GM10847 (cell line): ENCODE measurements around the gene ODC1.

Experiments used
- POLR2A ChIP-seq: IDR thresholded peaks from 2 replicates; pipeline ENCODE4 v1.6.1; 2011; ENCODE audit not compliant: insufficient read length; ENCODE audit errors: extremely low read depth

The ODC1 gene

DNA sequence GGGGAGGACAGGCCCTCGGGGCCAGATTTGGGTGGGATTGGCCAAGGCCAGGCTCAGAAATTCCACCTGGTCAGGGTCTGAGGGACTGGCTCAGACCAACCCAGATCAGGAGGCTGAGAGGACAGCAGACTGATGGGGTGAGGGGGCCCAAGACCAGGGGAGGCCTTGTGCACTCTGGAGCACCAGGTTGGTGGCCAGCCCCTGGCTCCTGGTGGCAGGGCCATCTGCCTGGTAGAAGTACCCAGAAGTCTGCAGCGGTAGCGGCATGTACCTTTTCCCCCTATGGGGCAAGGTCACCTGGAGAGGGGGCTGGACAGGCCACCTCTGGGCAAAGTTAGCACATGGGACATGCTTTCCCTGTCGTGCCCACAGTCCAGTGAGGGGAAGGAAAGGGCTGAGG lies 21.2 kb upstream of the ODC1 start:
- TF ChIP-seq POLR2A: no peak

DNA sequence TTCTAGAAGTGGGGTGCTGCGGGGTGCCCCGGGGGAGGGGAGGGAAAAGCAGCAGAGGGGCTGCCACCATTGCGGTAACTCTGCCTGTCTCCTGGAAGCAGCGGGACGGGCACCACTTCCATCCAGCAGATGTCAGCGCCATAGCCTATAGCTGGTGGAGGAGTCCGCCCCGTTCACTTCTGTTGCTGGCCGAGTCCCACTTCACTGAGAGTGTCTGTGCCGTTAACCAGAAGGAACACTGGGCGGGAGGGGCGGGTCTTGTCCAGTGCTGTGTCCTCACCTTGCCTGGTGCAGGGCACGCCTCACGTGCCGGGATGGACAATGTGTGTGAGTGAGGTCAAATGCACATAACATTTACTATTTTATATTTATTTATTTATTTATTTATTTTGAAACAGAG lies 19.3 kb upstream of the ODC1 start:
- no peak for TF ChIP-seq POLR2A

- no peak for TF ChIP-seq POLR2A
These were observed 18.7 kb upstream of the ODC1 start for GRCh38 chr2:10466801-10467200.

- TF ChIP-seq POLR2A: no peak
These were observed 17.8 kb upstream of the ODC1 start for GRCh38 chr2:10465910-10466309.

- no peak for TF ChIP-seq POLR2A
These were observed 14.3 kb upstream of the ODC1 start for GRCh38 chr2:10462178-10463083.

DNA sequence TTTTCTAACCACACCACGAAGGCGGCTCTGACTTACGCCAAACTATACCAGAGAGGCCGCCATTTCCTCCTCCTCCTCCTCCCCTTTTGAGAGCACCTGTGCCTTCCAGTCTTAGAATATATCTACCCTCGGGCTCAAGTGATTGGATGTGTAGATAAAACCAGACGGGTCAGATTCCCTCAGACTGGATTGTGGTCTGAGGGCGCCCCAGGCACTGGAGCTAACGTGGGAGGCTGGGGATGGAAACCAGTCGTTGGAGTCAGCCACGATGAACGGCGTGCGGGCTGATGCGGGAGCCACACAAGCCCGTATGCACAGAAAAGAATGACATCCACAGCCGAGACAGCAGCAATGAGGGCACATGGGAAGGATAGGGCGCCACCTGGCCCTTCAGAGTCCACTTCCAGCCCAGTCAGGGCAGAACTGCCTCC lies 12.3 kb upstream of the ODC1 start:
- no peak for TF ChIP-seq POLR2A

DNA sequence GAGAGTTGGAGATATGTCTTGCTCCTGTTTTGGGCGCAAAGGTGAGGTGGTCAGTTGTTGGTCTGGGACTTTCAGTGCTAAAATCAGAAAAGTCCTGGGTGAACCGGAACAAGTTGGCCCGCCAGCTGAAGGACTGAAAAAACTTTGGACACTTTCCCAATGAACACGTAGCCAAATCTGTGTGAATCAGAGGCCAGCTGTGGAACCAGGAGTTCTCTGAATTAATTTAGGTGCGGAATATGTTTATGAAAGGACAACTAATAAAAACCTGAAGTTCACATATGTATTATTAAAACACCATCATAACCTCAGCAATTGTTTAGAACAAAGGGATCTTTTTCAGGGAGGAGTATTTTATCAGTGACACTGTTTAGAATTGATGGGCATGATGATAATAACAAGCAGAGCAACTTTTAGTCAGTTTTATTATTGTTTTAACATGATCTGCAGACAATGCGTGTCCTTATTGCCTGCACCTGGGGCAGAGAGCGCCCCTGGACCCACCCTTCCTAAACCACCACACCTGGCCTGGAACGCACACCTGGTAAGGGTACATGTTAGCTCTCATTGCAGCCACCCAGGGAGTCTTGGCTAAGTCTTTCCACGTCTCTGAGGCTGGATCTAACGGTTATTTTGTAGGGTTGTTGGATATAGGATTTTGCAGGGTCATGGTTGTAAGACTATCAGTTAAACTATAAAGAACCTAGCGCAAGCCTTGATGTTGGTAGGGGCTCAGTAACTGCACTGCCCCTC lies 9.9 kb upstream of the ODC1 start:
- no peak for TF ChIP-seq POLR2A

GRCh38 chr2:10454505-10454904 lies 6.4 kb upstream of the ODC1 start:
- TF ChIP-seq POLR2A: no peak

DNA sequence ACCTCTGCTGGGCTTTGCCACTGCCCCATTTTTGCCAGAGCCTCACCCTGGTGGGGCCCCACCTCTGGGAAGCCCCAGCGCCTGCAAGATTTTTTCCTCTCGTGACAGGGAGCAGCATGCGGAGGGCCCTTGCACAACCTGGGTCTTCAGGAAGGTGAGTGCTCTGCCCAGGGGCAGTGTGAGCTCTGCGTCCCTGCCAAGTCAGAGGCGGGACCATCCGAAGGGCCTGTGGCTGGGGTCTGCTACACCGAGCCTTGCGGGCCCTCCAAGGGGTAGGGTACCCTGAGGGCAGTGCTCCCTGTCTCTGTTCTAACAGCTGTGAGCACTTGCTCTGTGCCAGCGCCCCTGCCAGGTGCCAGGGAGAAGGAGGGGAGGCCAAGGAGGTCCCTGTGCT lies 5.8 kb upstream of the ODC1 start:
- no peak for TF ChIP-seq POLR2A

- no peak for TF ChIP-seq POLR2A
These were observed 5.1 kb upstream of the ODC1 start for GRCh38 chr2:10452956-10453904.

DNA sequence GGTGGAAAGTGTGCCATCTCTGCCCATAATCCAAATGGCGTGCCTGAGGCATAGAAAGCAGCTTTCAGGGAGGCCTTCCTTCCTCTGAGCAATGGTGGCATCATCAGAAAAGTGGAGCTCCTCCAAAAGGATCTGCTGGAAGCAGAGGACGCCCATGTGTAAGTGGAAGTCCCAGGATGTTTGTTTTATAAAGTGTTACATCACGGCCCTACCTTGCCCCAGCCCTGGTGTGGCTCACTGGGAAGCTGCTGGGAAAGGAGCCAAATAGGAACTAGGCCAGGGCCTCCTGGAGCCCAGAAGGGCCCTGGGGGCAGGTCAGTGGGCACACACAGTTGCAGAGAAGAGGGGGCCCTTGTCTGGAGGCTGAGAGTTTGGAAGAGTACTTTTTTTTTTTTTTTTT lies 4.2 kb upstream of the ODC1 start:
- TF ChIP-seq POLR2A: no peak

DNA sequence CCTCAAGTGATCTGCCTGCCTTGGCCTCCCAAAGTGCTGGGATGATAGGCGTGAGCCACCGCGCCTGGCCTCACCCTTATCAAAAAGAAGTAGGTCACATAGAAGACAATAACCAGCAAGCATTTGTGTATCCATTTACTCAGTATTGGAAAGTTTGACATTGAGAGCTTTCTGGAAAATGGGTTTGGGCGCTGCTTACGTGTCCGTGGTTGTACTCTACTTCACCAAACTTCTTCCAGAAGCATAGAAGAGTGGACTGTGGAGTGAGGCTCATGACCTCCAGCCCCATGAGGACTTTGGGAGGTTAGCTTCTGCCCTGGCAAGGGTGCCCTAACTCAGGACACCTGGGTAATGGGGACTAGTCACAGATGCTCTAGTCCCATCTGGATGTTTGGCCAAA lies 3.7 kb upstream of the ODC1 start:
- TF ChIP-seq POLR2A: no peak

DNA sequence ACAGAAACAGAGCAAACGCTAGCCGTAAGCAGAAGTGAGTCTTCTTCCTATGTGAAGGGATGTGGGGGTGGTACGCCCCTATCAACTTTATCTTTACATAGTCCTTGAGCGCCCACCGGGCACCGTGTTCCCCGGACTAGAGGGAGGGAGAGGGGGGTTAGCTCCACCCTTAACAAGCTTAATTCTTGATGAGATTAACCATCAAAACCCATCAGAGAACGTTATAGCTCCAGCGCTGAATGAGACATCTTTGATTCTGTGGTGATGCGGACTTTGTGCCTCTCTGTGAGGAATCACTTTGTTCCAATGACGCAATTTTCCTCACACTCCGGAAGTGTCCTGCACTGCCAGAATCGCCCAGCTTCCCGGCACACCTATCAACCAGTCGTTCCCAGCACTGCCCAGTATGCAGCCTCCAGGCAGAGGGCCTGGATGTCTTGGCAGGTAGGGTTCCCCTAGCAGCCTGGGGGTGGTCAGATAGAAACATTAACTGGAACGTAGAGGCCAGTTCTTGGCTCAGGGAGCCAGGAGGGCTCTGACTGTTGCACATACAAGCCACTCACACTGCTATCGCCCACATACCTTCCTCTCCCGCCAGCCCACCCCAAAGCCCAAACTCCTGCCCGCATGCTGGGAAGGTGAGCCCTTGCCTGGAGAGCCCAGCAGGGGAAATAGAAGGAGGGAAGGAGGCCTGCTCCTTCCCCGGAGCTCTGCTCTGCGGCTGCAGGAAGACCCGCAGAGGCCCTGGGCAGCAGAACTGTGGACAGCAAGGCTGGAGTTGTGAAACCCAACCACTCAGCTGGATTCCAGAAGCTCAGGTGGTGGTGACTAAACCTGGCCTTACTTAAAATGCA lies 1.9 kb upstream of the ODC1 start:
- TF ChIP-seq POLR2A: no peak

DNA sequence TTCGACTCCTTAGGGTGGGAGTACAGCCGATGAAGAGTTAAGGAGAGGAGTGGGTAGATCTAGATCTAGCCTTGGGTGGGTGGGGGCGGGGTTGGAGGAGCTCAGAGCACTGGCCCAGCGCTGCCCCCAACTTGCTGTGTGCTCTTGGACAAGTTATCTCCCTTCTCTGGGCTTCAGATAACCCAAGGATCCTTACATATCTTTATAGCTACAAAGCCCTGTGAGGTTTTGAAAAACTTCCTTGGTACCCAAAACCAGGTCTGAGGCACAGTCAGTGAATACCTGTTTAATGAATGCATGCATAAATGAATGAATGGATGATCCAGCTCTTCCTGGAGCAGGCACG lies 1.3 kb upstream of the ODC1 start:
- TF ChIP-seq POLR2A: no peak
